GM23338 (cell line): ENCODE measurements around the gene ENOSF1. TPM values are rescaled to one million over a fixed set of nuclear protein-coding genes. Genes with fewer than 3 reads are reported as not detected.
A peak's percentile ranks its signal among the peaks of the same experiment; 100 is the strongest.

Experiments used
- ATAC-seq: fragments of 200-7000 bp; cut with Tn5 transposase; 3 replicates; pipeline ENCODE4 v1.9.1; 2020
- DNase-seq: peaks from one replicate; pipeline ENCODE4 v3.0.0-alpha.2; 2015; ENCODE audit warnings: low spot score
- H2AFZ ChIP-seq: fragments of 200-600 bp; sonication (generic); 2 replicates; pipeline ENCODE4 v1.8.0; 2016; ENCODE audit warnings: antibody characterized with exemption, mild to moderate bottlenecking, moderate library complexity
- H3F3A ChIP-seq: fragments of 200-600 bp; sonication (generic); replicated peaks from 2 replicates; pipeline ENCODE4 v1.8.0; 2017; ENCODE audit warnings: antibody characterized with exemption, mixed run types, low read depth
- H3K27ac ChIP-seq: fragments of 200-600 bp; sonication (generic); 2 replicates; pipeline ENCODE4 v1.6.1; 2016; ENCODE audit warnings: low read depth
- H3K27me3 ChIP-seq: fragments of 200-600 bp; sonication (generic); 2 replicates; pipeline ENCODE4 v1.8.0; 2016; ENCODE audit warnings: mild to moderate bottlenecking, mixed run types, moderate library complexity; ENCODE audit not compliant: insufficient read depth
- H3K36me3 ChIP-seq: fragments of 200-600 bp; sonication (generic); 2 replicates; pipeline ENCODE4 v1.8.0; 2016; ENCODE audit warnings: mild to moderate bottlenecking; ENCODE audit not compliant: insufficient read depth
- H3K4me1 ChIP-seq: fragments of 200-600 bp; sonication (generic); 2 replicates; pipeline ENCODE4 v1.8.0; 2016; ENCODE audit warnings: mild to moderate bottlenecking, moderate library complexity; ENCODE audit not compliant: insufficient read depth
- H3K4me2 ChIP-seq: fragments of 200-600 bp; sonication (generic); 2 replicates; pipeline ENCODE4 v1.7.1; 2017; ENCODE audit warnings: mixed run types
- H3K4me3 ChIP-seq: fragments of 200-600 bp; sonication (generic); 2 replicates; pipeline ENCODE4 v1.6.1; 2016; ENCODE audit warnings: mixed run types
- H3K79me2 ChIP-seq: fragments of 200-600 bp; sonication (generic); replicated peaks from 2 replicates; pipeline ENCODE4 v1.8.0; 2017; ENCODE audit warnings: mild to moderate bottlenecking; ENCODE audit not compliant: insufficient read depth
- H3K9me2 ChIP-seq: fragments of 200-600 bp; sonication (generic); 2 replicates; pipeline ENCODE4 v1.8.0; 2017; ENCODE audit not compliant: insufficient read depth
- H4K20me1 ChIP-seq: fragments of 200-600 bp; sonication (generic); replicated peaks from 2 replicates; pipeline ENCODE4 v1.8.0; 2017; ENCODE audit warnings: mild to moderate bottlenecking; ENCODE audit not compliant: insufficient read depth
- H3K27ac Mint-ChIP-seq: 2 replicates; pipeline ENCODE4 v1.8.0; 2020; ENCODE audit warnings: inconsistent platforms, mild to moderate bottlenecking, moderate library complexity, mixed read lengths
- H3K27me3 Mint-ChIP-seq: 3 replicates; pipeline ENCODE4 v1.8.0; 2022; ENCODE audit warnings: low read depth, mild to moderate bottlenecking, moderate library complexity, mixed read lengths, inconsistent platforms; ENCODE audit not compliant: insufficient read depth, poor library complexity
- H3K36me3 Mint-ChIP-seq: 3 replicates; pipeline ENCODE4 v1.8.0; 2021; ENCODE audit warnings: low read depth, mild to moderate bottlenecking, inconsistent platforms, moderate library complexity, mixed read lengths
- H3K4me1 Mint-ChIP-seq: 3 replicates; pipeline ENCODE4 v1.8.0; 2020; ENCODE audit warnings: mild to moderate bottlenecking, inconsistent platforms, mixed read lengths
- H3K4me3 Mint-ChIP-seq: 3 replicates; pipeline ENCODE4 v1.8.0; 2021; ENCODE audit warnings: moderate library complexity, mild to moderate bottlenecking, inconsistent platforms, mixed read lengths
- H3K9me3 Mint-ChIP-seq: 3 replicates; pipeline ENCODE4 v1.8.0; 2020; ENCODE audit warnings: moderate library complexity, mild to moderate bottlenecking, inconsistent platforms, mixed read lengths
- CREB1 ChIP-seq: fragments of 250-450 bp; sonication (Bioruptor Pico); IDR thresholded peaks from 2 replicates; pipeline ENCODE4 v1.5.0; 2020; ENCODE audit warnings: low read depth, mild to moderate bottlenecking, moderate library complexity
- EZH2 ChIP-seq: fragments of 200-600 bp; sonication (generic); IDR thresholded peaks from one replicate; pipeline ENCODE4 v1.8.0; 2017; ENCODE audit warnings: antibody characterized with exemption, mild to moderate bottlenecking, low read depth; ENCODE audit not compliant: unreplicated experiment
- JUNB ChIP-seq: IDR thresholded peaks from one replicate; pipeline ENCODE4 v1.6.1; 2016; ENCODE audit warnings: antibody characterized with exemption; ENCODE audit not compliant: unreplicated experiment
- POLR2AphosphoS5 ChIP-seq: IDR thresholded peaks from 2 replicates; pipeline ENCODE4 v1.6.1; 2016; ENCODE audit warnings: antibody characterized with exemption, low read depth
- STAT1 ChIP-seq: IDR thresholded peaks from one replicate; pipeline ENCODE4 v1.6.1; 2016; ENCODE audit warnings: antibody characterized with exemption; ENCODE audit not compliant: unreplicated experiment
- ZNF462 ChIP-seq: fragments of 250-450 bp; sonication (Bioruptor Pico); IDR thresholded peaks from 2 replicates; pipeline ENCODE4 v1.5.0; 2020; ENCODE audit warnings: mild to moderate bottlenecking, moderate library complexity
- polyA plus RNA-seq: library from polyadenylated mRNA; unstranded; fragments of >200 nt; fragmentation: Nextera tagmentation; extraction: Ambion mirVana; gene quantifications from 2 replicates; pipeline ENCODE4 v1.2.1, GENCODE V29; 2016
- total RNA-seq: library from RNA; depleted of rRNA; stranded (reverse); fragments of >200 nt; shearing (Covaris generic); gene quantifications from 2 replicates; pipeline ENCODE4 v1.2.3, GENCODE V29; 2014
- TF ChIP-seq, protein P1 (sequence below), 2 experiments: fragments of 200-600 bp in 1 of 2; sonication (generic) in 1 of 2; conservative IDR thresholded peaks; 2 replicates each; pipeline versions ENCODE4 v1.5.1 to v1.6.1; 2016 to 2017; ENCODE audit warnings: antibody characterized with exemption in 2 of 2, low read depth in 2 of 2, mild to moderate bottlenecking in 2 of 2, moderate library complexity in 1 of 2
- TF ChIP-seq, protein P2 (sequence below): IDR thresholded peaks from one replicate; pipeline ENCODE4 v1.6.1; 2018; ENCODE audit warnings: antibody characterized with exemption; ENCODE audit not compliant: unreplicated experiment
- TF ChIP-seq, protein P3 (sequence below): IDR thresholded peaks from 2 replicates; pipeline ENCODE4 v1.6.1; 2016; ENCODE audit warnings: antibody characterized with exemption

Gene ENOSF1
- total and polyA plus RNA-seq, 2 experiments from 2014 or later, result 30.1 to 36.4 TPM

- no peak overlapping the region for H3K4me2 ChIP-seq
- H3F3A ChIP-seq, result no peaks in the 10 kb centered on the region
- H3K36me3 ChIP-seq, result no peaks in the 10 kb centered on the region
- peaks cover 18% of the 10 kb centered on the region for H3K79me2 ChIP-seq
- ATAC-seq (peak; percentile 74), DNase-seq (peak; percentile 59)
- H3K27ac ChIP-seq, result no peak overlapping the region
- Mint-ChIP-seq H3K36me3 (peaks cover 52% of the 10 kb centered on the region), H3K4me1 (peaks cover 4% of the 10 kb centered on the region; the same call in 2 of the 3 replicates), H3K4me3 (no peak overlapping the region), H3K27me3 (peaks cover 3% of the 10 kb centered on the region), H3K27ac (no peak overlapping the region), H3K9me3 (no peaks in the 10 kb centered on the region)
- no peaks in the 10 kb centered on the region for H3K9me2 ChIP-seq
- H3K4me1 ChIP-seq, result peaks cover 5% of the 10 kb centered on the region; the same call in 1 of the 2 replicates
- no peaks in the 10 kb centered on the region for H3K27me3 ChIP-seq
- H4K20me1 ChIP-seq, result peaks cover 14% of the 10 kb centered on the region
- TF ChIP-seq STAT1, result no peak
- TF ChIP-seq, protein P1, sequence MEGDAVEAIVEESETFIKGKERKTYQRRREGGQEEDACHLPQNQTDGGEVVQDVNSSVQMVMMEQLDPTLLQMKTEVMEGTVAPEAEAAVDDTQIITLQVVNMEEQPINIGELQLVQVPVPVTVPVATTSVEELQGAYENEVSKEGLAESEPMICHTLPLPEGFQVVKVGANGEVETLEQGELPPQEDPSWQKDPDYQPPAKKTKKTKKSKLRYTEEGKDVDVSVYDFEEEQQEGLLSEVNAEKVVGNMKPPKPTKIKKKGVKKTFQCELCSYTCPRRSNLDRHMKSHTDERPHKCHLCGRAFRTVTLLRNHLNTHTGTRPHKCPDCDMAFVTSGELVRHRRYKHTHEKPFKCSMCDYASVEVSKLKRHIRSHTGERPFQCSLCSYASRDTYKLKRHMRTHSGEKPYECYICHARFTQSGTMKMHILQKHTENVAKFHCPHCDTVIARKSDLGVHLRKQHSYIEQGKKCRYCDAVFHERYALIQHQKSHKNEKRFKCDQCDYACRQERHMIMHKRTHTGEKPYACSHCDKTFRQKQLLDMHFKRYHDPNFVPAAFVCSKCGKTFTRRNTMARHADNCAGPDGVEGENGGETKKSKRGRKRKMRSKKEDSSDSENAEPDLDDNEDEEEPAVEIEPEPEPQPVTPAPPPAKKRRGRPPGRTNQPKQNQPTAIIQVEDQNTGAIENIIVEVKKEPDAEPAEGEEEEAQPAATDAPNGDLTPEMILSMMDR (conservative IDR thresholded peaks at IDR 0.05; ENCODE audit: low read depth in 2 of 2), result no peak; a peak in 1 of 4 replicates
- no peak for TF ChIP-seq EZH2
- TF ChIP-seq POLR2AphosphoS5, result no peak
- H3K4me3 ChIP-seq, result no peak overlapping the region
- H2AFZ ChIP-seq, result no peak overlapping the region
These were observed 14.6 kb downstream of the ENOSF1 start for GRCh38 chr18:697800-698199.

GRCh38 chr18:697012-697411 is 15.4 kb downstream of the ENOSF1 start:
- Mint-ChIP-seq H3K4me1 (peaks cover 4% of the 10 kb centered on the region; the same call in 2 of the 3 replicates), H3K4me3 (no peak overlapping the region), H3K27me3 (peaks cover 3% of the 10 kb centered on the region), H3K9me3 (no peaks in the 10 kb centered on the region), H3K36me3 (peaks cover 58% of the 10 kb centered on the region), H3K27ac (no peak overlapping the region)
- peaks cover 14% of the 10 kb centered on the region for H4K20me1 ChIP-seq
- H3F3A ChIP-seq, result no peaks in the 10 kb centered on the region
- H3K27ac ChIP-seq, result no peak overlapping the region
- H3K4me2 ChIP-seq, result no peak overlapping the region
- no peaks in the 10 kb centered on the region for H3K9me2 ChIP-seq
- no peaks in the 10 kb centered on the region for H3K27me3 ChIP-seq
- ATAC-seq (no peak), DNase-seq (no peak)
- H3K4me3 ChIP-seq, result no peak overlapping the region
- no peak overlapping the region for H2AFZ ChIP-seq
- H3K79me2 ChIP-seq, result peaks cover 18% of the 10 kb centered on the region
- no peaks in the 10 kb centered on the region for H3K36me3 ChIP-seq
- H3K4me1 ChIP-seq, result peaks cover 5% of the 10 kb centered on the region; the same call in 1 of the 2 replicates
- TF ChIP-seq ZNF462 (no peak), JUNB (no peak), CREB1 (CRISPR knock-in tag) (no peak), STAT1 (no peak)
- TF ChIP-seq, protein P2, sequence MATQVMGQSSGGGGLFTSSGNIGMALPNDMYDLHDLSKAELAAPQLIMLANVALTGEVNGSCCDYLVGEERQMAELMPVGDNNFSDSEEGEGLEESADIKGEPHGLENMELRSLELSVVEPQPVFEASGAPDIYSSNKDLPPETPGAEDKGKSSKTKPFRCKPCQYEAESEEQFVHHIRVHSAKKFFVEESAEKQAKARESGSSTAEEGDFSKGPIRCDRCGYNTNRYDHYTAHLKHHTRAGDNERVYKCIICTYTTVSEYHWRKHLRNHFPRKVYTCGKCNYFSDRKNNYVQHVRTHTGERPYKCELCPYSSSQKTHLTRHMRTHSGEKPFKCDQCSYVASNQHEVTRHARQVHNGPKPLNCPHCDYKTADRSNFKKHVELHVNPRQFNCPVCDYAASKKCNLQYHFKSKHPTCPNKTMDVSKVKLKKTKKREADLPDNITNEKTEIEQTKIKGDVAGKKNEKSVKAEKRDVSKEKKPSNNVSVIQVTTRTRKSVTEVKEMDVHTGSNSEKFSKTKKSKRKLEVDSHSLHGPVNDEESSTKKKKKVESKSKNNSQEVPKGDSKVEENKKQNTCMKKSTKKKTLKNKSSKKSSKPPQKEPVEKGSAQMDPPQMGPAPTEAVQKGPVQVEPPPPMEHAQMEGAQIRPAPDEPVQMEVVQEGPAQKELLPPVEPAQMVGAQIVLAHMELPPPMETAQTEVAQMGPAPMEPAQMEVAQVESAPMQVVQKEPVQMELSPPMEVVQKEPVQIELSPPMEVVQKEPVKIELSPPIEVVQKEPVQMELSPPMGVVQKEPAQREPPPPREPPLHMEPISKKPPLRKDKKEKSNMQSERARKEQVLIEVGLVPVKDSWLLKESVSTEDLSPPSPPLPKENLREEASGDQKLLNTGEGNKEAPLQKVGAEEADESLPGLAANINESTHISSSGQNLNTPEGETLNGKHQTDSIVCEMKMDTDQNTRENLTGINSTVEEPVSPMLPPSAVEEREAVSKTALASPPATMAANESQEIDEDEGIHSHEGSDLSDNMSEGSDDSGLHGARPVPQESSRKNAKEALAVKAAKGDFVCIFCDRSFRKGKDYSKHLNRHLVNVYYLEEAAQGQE, result no peak
- TF ChIP-seq, protein P3, sequence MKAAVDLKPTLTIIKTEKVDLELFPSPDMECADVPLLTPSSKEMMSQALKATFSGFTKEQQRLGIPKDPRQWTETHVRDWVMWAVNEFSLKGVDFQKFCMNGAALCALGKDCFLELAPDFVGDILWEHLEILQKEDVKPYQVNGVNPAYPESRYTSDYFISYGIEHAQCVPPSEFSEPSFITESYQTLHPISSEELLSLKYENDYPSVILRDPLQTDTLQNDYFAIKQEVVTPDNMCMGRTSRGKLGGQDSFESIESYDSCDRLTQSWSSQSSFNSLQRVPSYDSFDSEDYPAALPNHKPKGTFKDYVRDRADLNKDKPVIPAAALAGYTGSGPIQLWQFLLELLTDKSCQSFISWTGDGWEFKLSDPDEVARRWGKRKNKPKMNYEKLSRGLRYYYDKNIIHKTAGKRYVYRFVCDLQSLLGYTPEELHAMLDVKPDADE, result no peak
